Ovary (tissue), 9 donors: ENCODE results near the gene MECP2. TPM values are rescaled to one million over a fixed set of nuclear protein-coding genes. Genes with fewer than 3 reads are reported as not detected.

ENCODE experiments used
- DNase-seq, 5 donors: peaks; one replicate each; pipeline ENCODE4 v3.0.0-alpha.2; 2019 to 2020
- H3K27ac ChIP-seq, 2 donors: fragments of 200-600 bp; one replicate each; pipeline versions ENCODE4 v1.5.1 to v1.8.0; 2019 to 2022
- H3K27me3 ChIP-seq: fragments of 200-600 bp; one replicate; pipeline ENCODE4 v1.8.0; 2022
- H3K36me3 ChIP-seq: fragments of 200-600 bp; sonication (generic); one replicate; pipeline ENCODE4 v1.5.1; 2019
- H3K4me1 ChIP-seq: one replicate; pipeline ENCODE4 v1.8.1; 2013; ENCODE audit warnings: mild to moderate bottlenecking, moderate library complexity; ENCODE audit not compliant: insufficient read depth
- H3K4me3 ChIP-seq: fragments of 200-600 bp; sonication (generic); one replicate; pipeline ENCODE4 v1.5.1; 2017
- H3K9me3 ChIP-seq, 2 donors: fragments of 200-600 bp in 1 of 2; sonication (generic) in 1 of 2; one replicate each; pipeline versions ENCODE4 v1.5.1 to v1.8.1; 2013 to 2019; ENCODE audit warnings: mild to moderate bottlenecking in 1 of 2, moderate library complexity in 1 of 2
- EP300 ChIP-seq: sonication (generic); formaldehyde crosslinking; IDR thresholded peaks from one replicate; pipeline ENCODE4 v1.6.1; 2017; ENCODE audit warnings: antibody characterized with exemption
- POLR2A ChIP-seq: fragments of 450-650 bp; IDR thresholded peaks from one replicate; pipeline ENCODE4 v1.6.1; 2017; ENCODE audit warnings: antibody characterized with exemption, mild to moderate bottlenecking, moderate library complexity
- WGBS, 3 donors: extraction: QIAGEN DNeasy Blood & Tissue Kit in 1 of 3; methylation state at CpG; one replicate each; pipeline versions ENCODE4 v1.1.5 to v1.1.7; 2013 to 2017; 5-methylcytosine and 5-hydroxymethylcytosine counted together
- intact Hi-C, 4 donors: fragments of 100-400 bp; cut with DNase I; formaldehyde crosslinking; loops; one replicate each; pipeline versions ENCODE4 v1.11.0 to v1.15.1; 2022 to 2023
- polyA plus RNA-seq, 2 donors: library from polyadenylated mRNA; stranded (reverse); fragments of 200-250 nt in 1 of 2; fragments of 350-450 nt in 1 of 2; fragmentation: Illumina TruSeq in 1 of 2; extraction: RNeasy Lipid Tissue Mini Kit (QIAGEN cat#74804) in 1 of 2; gene quantifications; one replicate each; pipeline ENCODE4 v1.2.3, GENCODE V29; 2013 to 2014
- total RNA-seq, 7 donors: library from RNA; depleted of rRNA in 2 of 7; stranded (reverse); fragments of >200 nt in 2 of 7; fragmentation: NEBNext Ultra II Directional in 3 of 7; extraction: Animal tissue kit (Norgen Biotek cat#: 25700) in 3 of 7; gene quantifications; one replicate each; pipeline versions ENCODE4 v1.1.0 to v1.2.4, GENCODE V29; 2016 to 2023
- TF ChIP-seq, protein P1 (sequence below), 3 donors: fragments of 450-650 bp in 2 of 3; fragments of 200-600 bp in 1 of 3; IDR thresholded peaks; one replicate each; pipeline versions ENCODE4 v1.5.1 to v1.8.0; 2016 to 2022; ENCODE audit warnings: antibody characterized with exemption in 3 of 3, mild to moderate bottlenecking in 1 of 3
- donor health status: DM: no; HTN: no; CAD: no; lungs with moderate emphysema.
- donor health status: DM: no; HTN: no; CAD: no.
- donor health status: Bipolar disorder and iron deficiency.
- donor health status: DM: yes; HTN: yes; CAD: no.
- donor health status: DM: no; HTN: no; CAD: no.
- donor health status: DM: yes; HTN: yes; CAD: no.

MECP2 gene
- total and polyA plus RNA-seq, 9 donors, result 26.8 to 91.2 (median 62.2) TPM

DNA sequence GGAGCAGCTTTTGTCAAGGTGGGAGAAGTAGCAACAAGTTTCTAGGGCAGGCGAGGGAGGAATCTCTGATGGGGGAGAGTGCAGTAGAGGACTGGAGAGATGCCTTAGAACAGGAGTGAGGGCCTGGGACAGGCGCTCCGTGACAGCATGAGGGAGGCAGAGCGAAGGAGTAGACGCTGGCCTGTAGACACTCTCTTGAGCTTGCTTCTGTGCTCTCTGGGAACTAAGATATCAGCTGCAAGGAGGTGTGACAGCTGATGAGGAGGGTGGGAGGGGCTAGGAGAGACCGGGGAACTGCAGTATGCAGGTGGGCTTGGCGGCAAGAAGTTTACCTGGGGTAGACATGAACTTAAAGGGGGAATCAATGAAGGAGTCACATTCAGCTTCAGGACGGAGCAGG is 35.7 kb downstream of the MECP2 start:
- WGBS, 3 donors, result 72 to 79% (median 72%) methylated on average over 8 of the region's 8 CpGs
- TF ChIP-seq EP300 (no peak), POLR2A (no peak)
- TF ChIP-seq, protein P1, sequence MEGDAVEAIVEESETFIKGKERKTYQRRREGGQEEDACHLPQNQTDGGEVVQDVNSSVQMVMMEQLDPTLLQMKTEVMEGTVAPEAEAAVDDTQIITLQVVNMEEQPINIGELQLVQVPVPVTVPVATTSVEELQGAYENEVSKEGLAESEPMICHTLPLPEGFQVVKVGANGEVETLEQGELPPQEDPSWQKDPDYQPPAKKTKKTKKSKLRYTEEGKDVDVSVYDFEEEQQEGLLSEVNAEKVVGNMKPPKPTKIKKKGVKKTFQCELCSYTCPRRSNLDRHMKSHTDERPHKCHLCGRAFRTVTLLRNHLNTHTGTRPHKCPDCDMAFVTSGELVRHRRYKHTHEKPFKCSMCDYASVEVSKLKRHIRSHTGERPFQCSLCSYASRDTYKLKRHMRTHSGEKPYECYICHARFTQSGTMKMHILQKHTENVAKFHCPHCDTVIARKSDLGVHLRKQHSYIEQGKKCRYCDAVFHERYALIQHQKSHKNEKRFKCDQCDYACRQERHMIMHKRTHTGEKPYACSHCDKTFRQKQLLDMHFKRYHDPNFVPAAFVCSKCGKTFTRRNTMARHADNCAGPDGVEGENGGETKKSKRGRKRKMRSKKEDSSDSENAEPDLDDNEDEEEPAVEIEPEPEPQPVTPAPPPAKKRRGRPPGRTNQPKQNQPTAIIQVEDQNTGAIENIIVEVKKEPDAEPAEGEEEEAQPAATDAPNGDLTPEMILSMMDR (IDR thresholded peaks at IDR 0.05), result no peak
- Histone ChIP-seq H3K9me3 (no peaks in the 10 kb centered on the region), H3K4me3 (no peak overlapping the region), H3K27ac (no peak overlapping the region), H3K36me3 (no peaks in the 10 kb centered on the region), H3K27me3 (no peaks in the 10 kb centered on the region), H3K4me1 (peaks cover 11% of the 10 kb centered on the region)
- no peak for DNase-seq
- intact Hi-C loops, result loop anchor here in 2 of 4 donors (2.0 to 10.0 kb wide), 2 partner anchors 63 to 267 kb away; partner anchors contain the start of genes IDH3G (in 1 of the 2) and SSR4 (in 1 of the 2)

DNA sequence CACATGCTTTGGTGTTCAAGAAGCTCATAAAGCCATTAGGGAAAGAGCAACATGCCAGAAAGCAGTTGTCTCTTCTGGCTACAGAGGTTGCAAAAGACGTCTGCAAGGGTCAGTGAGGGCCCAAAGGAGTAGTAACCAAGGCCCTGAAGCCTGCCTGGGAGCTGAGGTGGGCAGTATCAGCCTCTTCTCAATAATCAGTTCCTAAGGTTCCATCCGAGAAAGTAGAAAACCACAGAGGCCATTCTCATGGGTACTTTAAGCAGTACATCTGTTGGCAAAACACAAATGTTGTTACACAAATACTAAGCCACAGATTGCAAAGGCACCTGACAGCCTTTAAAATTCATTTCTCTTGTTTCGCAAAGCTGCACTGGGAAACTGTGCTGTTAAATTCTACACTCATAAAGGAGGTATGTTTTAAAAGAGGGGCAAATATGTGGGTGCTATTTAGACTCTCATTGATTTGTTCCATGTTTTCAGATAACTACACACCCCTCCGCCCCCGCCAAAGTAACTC is 37.7 kb downstream of the MECP2 start:
- Histone ChIP-seq H3K36me3 (no peaks in the 10 kb centered on the region), H3K27ac (no peak overlapping the region), H3K4me3 (no peak overlapping the region), H3K9me3 (no peaks in the 10 kb centered on the region), H3K27me3 (no peaks in the 10 kb centered on the region), H3K4me1 (peaks cover 11% of the 10 kb centered on the region)
- 55 to 67% (median 66%) methylated on average over 5 of the region's 5 CpGs for WGBS, 3 donors
- intact Hi-C loops, result loop anchor here in 2 of 4 donors (5.0 to 10.0 kb wide), 2 partner anchors 265 to 292 kb away; partner anchors contain the start of genes IDH3G (in 1 of the 2) and SSR4 (in 1 of the 2)
- no peak for DNase-seq
- TF ChIP-seq POLR2A (no peak), EP300 (no peak)
- TF ChIP-seq, protein P1 (IDR thresholded peaks at IDR 0.05), result no peak

DNA sequence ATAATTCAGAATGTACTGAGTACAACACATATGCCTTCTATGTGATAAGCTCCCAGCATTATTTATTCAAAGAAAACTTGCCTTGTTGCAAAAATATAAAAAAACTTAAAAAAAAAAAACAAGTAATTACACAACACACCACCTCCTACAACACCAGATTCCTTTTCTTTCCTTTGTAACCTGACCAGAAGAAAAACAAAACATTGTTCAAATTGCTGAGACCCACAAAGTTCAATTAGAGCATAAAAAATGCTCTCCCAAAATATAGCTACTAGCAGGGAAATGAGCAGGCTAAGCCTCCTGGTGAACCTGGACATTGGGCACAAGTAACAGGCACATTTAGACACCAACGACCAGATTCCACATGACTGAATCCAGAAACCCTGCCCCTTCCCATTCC is 38.3 kb downstream of the MECP2 start:
- Histone ChIP-seq H3K36me3 (no peaks in the 10 kb centered on the region), H3K4me1 (peaks cover 9% of the 10 kb centered on the region), H3K27ac (no peak overlapping the region), H3K9me3 (no peaks in the 10 kb centered on the region), H3K27me3 (no peaks in the 10 kb centered on the region), H3K4me3 (no peak overlapping the region)
- TF ChIP-seq EP300 (no peak), POLR2A (no peak)
- TF ChIP-seq, protein P1 (IDR thresholded peaks at IDR 0.05), result no peak
- 13 to 30% (median 29%) methylated on average over 1 of the region's 1 CpG for WGBS, 3 donors
- DNase-seq, result no peak
- intact Hi-C loops, result loop anchor here in 1 of 4 donors (5.0 kb wide), 1 partner anchor 292 kb away; no protein-coding TSS in a partner anchor

DNA sequence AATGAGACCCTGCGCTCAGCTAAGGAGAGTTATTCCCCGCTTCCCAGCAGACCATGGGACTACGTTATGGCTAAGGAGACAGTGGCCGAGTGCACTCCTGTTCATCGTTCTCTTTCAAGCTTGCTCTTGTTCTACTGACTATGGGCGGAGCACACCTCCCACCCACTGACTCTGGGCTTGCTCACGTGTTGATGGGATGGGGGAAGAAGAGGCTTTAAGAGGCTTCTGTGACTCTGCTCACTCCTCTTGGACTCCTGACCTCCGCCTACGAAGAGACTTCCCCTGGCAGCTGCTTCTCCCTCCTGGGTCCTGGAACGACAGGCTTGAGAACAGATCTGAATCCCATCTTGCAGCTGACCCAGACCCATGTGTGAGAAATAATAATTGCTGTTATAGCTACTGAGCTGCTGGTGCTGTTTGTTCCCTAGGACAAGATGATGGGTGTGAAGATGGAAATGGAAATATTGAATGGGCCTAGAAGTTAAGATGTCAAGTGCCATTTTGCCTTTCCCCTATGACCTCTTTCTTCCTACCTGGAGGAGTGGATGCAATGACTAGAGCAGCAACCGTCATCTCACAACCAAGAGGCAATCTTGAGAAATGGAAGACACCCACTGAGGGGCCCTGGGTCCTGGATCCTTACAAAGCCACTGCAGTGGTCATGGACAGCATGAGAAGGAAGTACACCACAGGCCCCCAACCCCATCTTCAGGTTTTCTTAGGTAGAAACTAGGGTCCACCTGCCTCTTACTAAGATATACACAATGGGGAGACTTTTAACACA is 39.1 kb downstream of the MECP2 start:
- Histone ChIP-seq H3K9me3 (no peaks in the 10 kb centered on the region), H3K27me3 (no peaks in the 10 kb centered on the region), H3K4me3 (no peak overlapping the region), H3K27ac (no peak overlapping the region), H3K4me1 (peaks cover 8% of the 10 kb centered on the region), H3K36me3 (no peaks in the 10 kb centered on the region)
- intact Hi-C loops, result loop anchor here in 1 of 4 donors (5.0 kb wide), 1 partner anchor 291 kb away; no protein-coding TSS in a partner anchor
- TF ChIP-seq, protein P1 (IDR thresholded peaks at IDR 0.05), result no peak
- no peak for TF ChIP-seq EP300
- TF ChIP-seq POLR2A, result no peak
- no peak for DNase-seq
- WGBS, 3 donors, result 68 to 71% (median 69%) methylated on average over 11 of the region's 11 CpGs
